OCI-LY1 (cell line): ENCODE data around the gene GPAM.

ENCODE experiments used
- H2AFZ ChIP-seq: fragments of 200-600 bp; sonication (generic), shearing (Covaris generic); 2 replicates; pipeline ENCODE4 v1.6.0; 2014; ENCODE audit warnings: antibody characterized with exemption, mild to moderate bottlenecking, low read length
- H3F3A ChIP-seq: fragments of 200-600 bp; sonication (generic), shearing (Covaris generic); 2 replicates; pipeline ENCODE4 v1.6.0; 2014; ENCODE audit warnings: mild to moderate bottlenecking, antibody characterized with exemption, low read length, moderate library complexity; ENCODE audit not compliant: insufficient read depth
- H3K27ac ChIP-seq: fragments of 200-600 bp; sonication (generic); 2 replicates; pipeline ENCODE4 v1.5.1; 2014; ENCODE audit warnings: low read length, mixed run types, mild to moderate bottlenecking, low read depth; ENCODE audit not compliant: poor library complexity, severe bottlenecking
- H3K27me3 ChIP-seq: fragments of 200-600 bp; sonication (generic); 2 replicates; pipeline ENCODE4 v1.6.0; 2014; ENCODE audit warnings: antibody characterized with exemption, mild to moderate bottlenecking, low read length, moderate library complexity; ENCODE audit not compliant: insufficient read depth
- H3K36me3 ChIP-seq: fragments of 200-600 bp; sonication (generic); 2 replicates; pipeline ENCODE4 v1.6.1; 2014; ENCODE audit warnings: mild to moderate bottlenecking, antibody characterized with exemption, low read length, moderate library complexity, mixed read lengths; ENCODE audit not compliant: insufficient read depth
- H3K4me1 ChIP-seq: fragments of 200-600 bp; sonication (generic); 2 replicates; pipeline ENCODE4 v1.5.1; 2014; ENCODE audit warnings: mild to moderate bottlenecking, low read length, moderate library complexity; ENCODE audit not compliant: insufficient read depth, severe bottlenecking
- H3K4me2 ChIP-seq: fragments of 200-600 bp; sonication (generic), shearing (Covaris generic); 2 replicates; pipeline ENCODE4 v1.6.1; 2014; ENCODE audit warnings: low read length
- H3K4me3 ChIP-seq: fragments of 200-600 bp; sonication (generic); 2 replicates; pipeline ENCODE4 v1.5.1; 2014; ENCODE audit warnings: low read length, low read depth, mild to moderate bottlenecking, mixed read lengths; ENCODE audit not compliant: poor library complexity, severe bottlenecking
- H3K79me2 ChIP-seq: fragments of 200-600 bp; shearing (Covaris generic); 2 replicates; pipeline ENCODE4 v1.6.1; 2016; ENCODE audit warnings: mixed run types, low read length, mixed read lengths; ENCODE audit not compliant: insufficient read depth
- H3K9ac ChIP-seq: fragments of 200-600 bp; sonication (generic), shearing (Covaris generic); 2 replicates; pipeline ENCODE4 v1.6.1; 2014; ENCODE audit warnings: mild to moderate bottlenecking, low read length, mixed read lengths
- H3K9me2 ChIP-seq: fragments of 200-600 bp; sonication (generic), shearing (Covaris generic); 2 replicates; pipeline ENCODE4 v1.6.1; 2014; ENCODE audit warnings: low read depth, mild to moderate bottlenecking, low read length, mixed read lengths
- H3K9me3 ChIP-seq: fragments of 200-600 bp; shearing (Covaris generic); 2 replicates; pipeline ENCODE4 v1.6.1; 2014; ENCODE audit warnings: low read length, mixed read lengths
- H4K20me1 ChIP-seq: fragments of 200-600 bp; sonication (generic), shearing (Covaris generic); 2 replicates; pipeline ENCODE4 v1.6.0; 2016; ENCODE audit warnings: mild to moderate bottlenecking, low read length; ENCODE audit not compliant: insufficient read depth
- EZH2 ChIP-seq: fragments of 200-600 bp; sonication (generic), shearing (Covaris generic); IDR thresholded peaks from 2 replicates; pipeline ENCODE4 v1.8.0; 2017; ENCODE audit warnings: borderline replicate concordance, mixed run types, mild to moderate bottlenecking, antibody characterized with exemption, low read length, moderate library complexity, mixed read lengths
- TF ChIP-seq, protein P1 (sequence below): fragments of 200-600 bp; sonication (generic), shearing (Covaris generic); IDR thresholded peaks from 2 replicates; pipeline ENCODE4 v1.5.1; 2017; ENCODE audit warnings: mild to moderate bottlenecking, antibody characterized with exemption, low read length, moderate library complexity, mixed read lengths

GPAM gene

DNA sequence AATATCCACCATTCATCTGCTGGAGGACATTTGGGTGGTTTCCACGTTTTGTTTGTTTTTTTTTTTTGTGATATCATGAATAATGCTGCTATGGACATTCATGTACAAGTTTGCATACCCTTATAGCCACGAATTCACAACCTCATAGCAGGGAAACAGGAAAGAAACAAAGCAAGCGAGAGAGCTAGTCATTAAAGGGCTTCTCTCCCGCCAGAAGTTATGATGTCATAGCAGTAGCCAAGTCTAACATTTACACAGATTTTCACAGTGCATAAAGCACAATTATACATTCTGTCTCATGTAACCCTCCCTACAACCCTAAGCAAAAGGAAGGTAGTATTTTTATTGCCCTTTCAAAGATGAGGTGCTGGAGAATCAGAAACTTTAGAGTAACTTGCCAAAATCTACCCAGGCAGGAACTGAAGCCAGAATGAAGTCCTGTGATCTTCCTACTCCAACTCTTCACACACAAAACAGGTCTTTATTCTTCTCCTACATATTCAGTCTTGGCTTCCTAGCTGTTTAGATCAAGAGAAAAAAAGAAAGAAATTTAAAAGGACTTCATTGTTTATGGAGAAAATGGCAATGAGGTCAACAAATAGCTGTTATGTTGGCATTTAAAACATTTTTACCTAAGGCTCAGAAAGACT is 33.9 kb upstream of the GPAM start:
- Histone ChIP-seq H3K36me3 (no peaks in the 10 kb centered on the region), H3K4me2 (no peak overlapping the region), H3K79me2 (no peaks in the 10 kb centered on the region), H3K9ac (no peak overlapping the region), H3K27me3 (peaks cover 4% of the 10 kb centered on the region; the same call in 1 of the 2 replicates), H3K4me1 (no peaks in the 10 kb centered on the region), H3K9me3 (peaks cover 4% of the 10 kb centered on the region; the same call in 1 of the 2 replicates), H3K27ac (no peak overlapping the region), H2AFZ (no peak overlapping the region), H4K20me1 (no peaks in the 10 kb centered on the region), H3K9me2 (no peaks in the 10 kb centered on the region), H3F3A (no peaks in the 10 kb centered on the region), H3K4me3 (no peak overlapping the region)
- TF ChIP-seq, protein P1, sequence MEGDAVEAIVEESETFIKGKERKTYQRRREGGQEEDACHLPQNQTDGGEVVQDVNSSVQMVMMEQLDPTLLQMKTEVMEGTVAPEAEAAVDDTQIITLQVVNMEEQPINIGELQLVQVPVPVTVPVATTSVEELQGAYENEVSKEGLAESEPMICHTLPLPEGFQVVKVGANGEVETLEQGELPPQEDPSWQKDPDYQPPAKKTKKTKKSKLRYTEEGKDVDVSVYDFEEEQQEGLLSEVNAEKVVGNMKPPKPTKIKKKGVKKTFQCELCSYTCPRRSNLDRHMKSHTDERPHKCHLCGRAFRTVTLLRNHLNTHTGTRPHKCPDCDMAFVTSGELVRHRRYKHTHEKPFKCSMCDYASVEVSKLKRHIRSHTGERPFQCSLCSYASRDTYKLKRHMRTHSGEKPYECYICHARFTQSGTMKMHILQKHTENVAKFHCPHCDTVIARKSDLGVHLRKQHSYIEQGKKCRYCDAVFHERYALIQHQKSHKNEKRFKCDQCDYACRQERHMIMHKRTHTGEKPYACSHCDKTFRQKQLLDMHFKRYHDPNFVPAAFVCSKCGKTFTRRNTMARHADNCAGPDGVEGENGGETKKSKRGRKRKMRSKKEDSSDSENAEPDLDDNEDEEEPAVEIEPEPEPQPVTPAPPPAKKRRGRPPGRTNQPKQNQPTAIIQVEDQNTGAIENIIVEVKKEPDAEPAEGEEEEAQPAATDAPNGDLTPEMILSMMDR, result no peak
- TF ChIP-seq EZH2, result no peak

- Histone ChIP-seq H3K27ac (no peak overlapping the region), H3K36me3 (no peaks in the 10 kb centered on the region), H4K20me1 (no peaks in the 10 kb centered on the region), H3K4me3 (no peak overlapping the region), H3K4me2 (no peak overlapping the region), H3K27me3 (peaks cover 4% of the 10 kb centered on the region), H2AFZ (no peak overlapping the region), H3K79me2 (no peaks in the 10 kb centered on the region), H3K9me2 (no peaks in the 10 kb centered on the region), H3F3A (no peaks in the 10 kb centered on the region), H3K9ac (no peak overlapping the region), H3K9me3 (peaks cover 4% of the 10 kb centered on the region; the same call in 1 of the 2 replicates), H3K4me1 (no peaks in the 10 kb centered on the region)
- TF ChIP-seq EZH2, result no peak
- TF ChIP-seq, protein P1, result no peak
Measured at GRCh38 chr10:112216966-112217365, 33.4 kb upstream of the GPAM start.

DNA sequence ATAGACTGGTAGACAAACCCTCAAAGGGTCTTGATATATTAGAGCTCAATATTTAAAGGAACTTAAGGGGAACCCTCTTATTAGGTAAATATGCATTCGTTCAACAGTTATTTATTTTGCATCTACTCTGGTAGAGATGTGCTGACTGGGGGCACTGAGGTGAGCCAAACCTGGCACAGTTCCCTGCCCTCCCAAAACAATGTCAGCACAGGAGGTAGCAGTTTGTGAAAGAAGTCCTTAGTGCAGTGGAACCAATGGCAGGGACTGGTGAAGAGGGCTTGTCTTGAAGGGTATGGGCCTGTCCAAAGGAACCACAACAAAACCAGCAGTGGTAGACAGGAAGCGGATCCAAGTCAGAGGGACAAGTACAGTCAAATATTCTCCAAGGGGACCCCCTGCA is 32.6 kb upstream of the GPAM start:
- Histone ChIP-seq H3K27ac (no peak overlapping the region), H3F3A (no peaks in the 10 kb centered on the region)
- TF ChIP-seq, protein P1, result no peak
- TF ChIP-seq EZH2, result no peak

More for the DNA sequence above, 32.6 kb upstream of the GPAM start:
- Histone ChIP-seq H3K4me2 (no peak overlapping the region), H4K20me1 (no peaks in the 10 kb centered on the region), H3K4me1 (no peaks in the 10 kb centered on the region), H3K36me3 (no peaks in the 10 kb centered on the region), H3K79me2 (no peaks in the 10 kb centered on the region), H3K27me3 (peaks cover 4% of the 10 kb centered on the region), H3K9ac (no peak overlapping the region), H2AFZ (no peak overlapping the region), H3K9me2 (no peaks in the 10 kb centered on the region), H3K4me3 (no peak overlapping the region), H3K9me3 (peaks cover 4% of the 10 kb centered on the region; the same call in 1 of the 2 replicates)
